Astrocyte (in vitro differentiated cells and primary cell): ENCODE measurements around the gene ZNF292.

Experiments
- CTCF ChIP-seq: IDR thresholded peaks from 2 replicates; pipeline ENCODE4 v1.5.1; 2011; ENCODE audit warnings: low read depth, mild to moderate bottlenecking, inconsistent platforms, low read length, moderate library complexity; ENCODE audit not compliant: insufficient read depth
- EZH2 ChIP-seq: IDR thresholded peaks from 2 replicates; pipeline ENCODE4 v1.6.1; 2012; ENCODE audit warnings: mild to moderate bottlenecking, low read length, inconsistent platforms; ENCODE audit not compliant: insufficient read depth

GRCh38 chr6:87212596-87212995 lies 57.2 kb downstream of the ZNF292 start:
- TF ChIP-seq EZH2 (no peak), CTCF (no peak)
